ENCODE measurements around the gene GMIP.
A peak's percentile ranks its signal among the peaks of the same experiment; 100 is the strongest.
"Not testable (repeated sequence)": the region's sequence is repeated elsewhere in the genome, so short reads cannot be mapped to it uniquely, and the experiment has no call there.

Gene GMIP, protein sequence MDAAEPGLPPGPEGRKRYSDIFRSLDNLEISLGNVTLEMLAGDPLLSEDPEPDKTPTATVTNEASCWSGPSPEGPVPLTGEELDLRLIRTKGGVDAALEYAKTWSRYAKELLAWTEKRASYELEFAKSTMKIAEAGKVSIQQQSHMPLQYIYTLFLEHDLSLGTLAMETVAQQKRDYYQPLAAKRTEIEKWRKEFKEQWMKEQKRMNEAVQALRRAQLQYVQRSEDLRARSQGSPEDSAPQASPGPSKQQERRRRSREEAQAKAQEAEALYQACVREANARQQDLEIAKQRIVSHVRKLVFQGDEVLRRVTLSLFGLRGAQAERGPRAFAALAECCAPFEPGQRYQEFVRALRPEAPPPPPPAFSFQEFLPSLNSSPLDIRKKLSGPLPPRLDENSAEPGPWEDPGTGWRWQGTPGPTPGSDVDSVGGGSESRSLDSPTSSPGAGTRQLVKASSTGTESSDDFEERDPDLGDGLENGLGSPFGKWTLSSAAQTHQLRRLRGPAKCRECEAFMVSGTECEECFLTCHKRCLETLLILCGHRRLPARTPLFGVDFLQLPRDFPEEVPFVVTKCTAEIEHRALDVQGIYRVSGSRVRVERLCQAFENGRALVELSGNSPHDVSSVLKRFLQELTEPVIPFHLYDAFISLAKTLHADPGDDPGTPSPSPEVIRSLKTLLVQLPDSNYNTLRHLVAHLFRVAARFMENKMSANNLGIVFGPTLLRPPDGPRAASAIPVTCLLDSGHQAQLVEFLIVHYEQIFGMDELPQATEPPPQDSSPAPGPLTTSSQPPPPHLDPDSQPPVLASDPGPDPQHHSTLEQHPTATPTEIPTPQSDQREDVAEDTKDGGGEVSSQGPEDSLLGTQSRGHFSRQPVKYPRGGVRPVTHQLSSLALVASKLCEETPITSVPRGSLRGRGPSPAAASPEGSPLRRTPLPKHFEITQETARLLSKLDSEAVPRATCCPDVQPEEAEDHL

DNA sequence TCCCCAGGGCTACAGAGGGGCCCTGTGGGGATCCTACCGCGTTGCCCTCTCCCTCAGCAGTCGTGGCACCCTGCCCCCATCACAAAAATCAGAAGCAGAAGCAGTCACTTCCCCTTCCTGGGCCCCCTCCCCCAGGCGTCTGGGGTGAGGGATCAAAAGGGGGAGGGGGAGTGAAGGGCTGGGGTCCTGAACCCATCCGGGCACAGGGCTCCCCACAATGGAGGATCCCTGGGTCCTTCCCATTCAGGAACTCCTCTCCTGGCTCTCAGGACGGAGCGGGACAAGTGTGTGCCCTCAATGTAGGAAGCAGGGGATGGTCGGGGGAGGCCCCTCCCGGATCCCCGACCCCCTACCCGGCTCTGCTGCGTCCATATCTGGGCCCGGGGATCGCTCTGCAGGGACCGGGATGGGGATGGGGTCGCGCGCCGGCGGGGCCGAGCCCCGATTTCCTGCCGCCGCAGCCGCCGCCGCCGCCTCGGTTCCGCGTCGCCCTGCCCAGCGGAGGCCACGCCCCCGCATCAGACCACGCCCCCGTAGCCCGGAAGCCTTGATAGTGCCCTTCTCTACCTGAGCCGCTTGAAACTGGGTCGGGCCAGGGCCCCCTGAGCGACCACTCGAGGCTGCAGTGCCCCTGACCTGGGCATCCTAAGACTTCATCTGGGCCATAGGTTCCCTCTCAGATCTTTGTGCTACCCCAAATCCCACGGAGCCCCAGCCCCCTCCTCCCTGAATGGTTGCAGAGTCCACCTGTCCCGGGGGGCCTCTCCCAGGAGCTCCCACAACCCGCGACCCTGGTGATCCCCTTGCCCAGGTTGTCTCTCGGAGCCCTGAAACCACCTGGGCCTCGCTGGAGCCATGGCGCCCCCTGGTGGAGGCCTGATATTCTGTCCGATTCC lies at the start of gene GMIP:
TSS of gene GMIP (minus strand) at position 500 of the 896 bp plus-strand sequence. CDS start at position 372, 128 bp downstream.
- DNase-seq (ENCODE audit: low read depth in 2 of 2) = peak; percentile 63 to 84

DNA sequence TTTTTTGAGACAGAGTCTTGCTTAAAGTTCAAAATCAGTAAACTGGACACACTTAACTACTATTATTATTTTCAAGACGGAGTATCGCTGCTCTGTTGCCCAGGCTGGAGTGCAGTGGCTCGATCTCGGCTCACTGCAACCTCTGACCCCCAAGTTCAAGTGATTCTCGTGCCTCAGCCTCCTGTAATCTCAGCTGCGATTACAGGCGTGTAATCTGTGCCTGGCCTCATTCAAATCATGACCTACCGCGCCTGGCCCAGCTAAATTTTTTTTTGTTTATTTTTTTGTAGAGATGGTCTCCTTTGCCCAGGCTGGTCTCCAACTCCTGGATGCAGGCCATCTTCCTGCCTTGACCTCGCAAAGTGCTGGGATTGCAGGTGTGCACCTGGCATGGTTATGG lies 48.2 kb upstream of the GMIP start:
- no peak for DNase-seq (ENCODE audit: low read depth in 2 of 2)

DNA sequence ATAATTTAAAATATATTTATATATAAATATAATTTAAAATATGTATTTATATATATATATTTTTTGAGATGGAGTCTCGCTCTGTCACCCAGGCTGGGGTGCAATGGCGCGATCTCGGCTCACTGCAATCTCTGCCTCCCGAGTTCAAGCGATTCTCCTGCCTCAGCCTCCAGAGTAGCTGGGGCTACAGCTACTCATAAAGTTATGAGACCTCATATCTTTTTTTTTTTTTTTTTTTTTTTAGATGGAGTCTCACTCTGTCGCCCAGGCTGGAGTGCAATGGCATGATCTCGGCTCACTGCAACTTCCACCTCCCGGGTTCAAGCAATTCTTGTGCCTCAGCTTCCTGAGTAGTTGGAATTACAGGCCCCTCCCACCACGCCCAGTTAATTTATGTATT lies 45.6 kb upstream of the GMIP start:
- DNase-seq (ENCODE audit: low read depth in 2 of 2) = not testable (repeated sequence)

DNA sequence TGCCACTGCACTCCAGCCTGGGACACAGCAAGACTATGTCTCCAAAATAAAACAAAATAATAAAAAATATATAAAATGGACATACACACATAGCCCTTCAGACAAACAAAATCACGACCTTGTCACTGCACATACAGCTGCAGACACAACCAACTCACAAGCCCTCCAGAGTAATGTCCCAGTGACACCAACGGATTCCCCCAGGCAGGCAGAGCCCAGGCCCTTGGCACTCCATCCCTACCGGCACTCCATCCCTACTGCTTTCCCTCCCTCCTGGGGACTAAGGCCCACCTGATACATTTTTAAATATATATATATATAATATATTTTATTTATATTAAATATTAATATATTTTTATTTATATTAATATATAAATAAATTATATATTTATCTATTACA lies 43.6 kb upstream of the GMIP start:
- DNase-seq (ENCODE audit: low read depth in 2 of 2) = no peak

DNA sequence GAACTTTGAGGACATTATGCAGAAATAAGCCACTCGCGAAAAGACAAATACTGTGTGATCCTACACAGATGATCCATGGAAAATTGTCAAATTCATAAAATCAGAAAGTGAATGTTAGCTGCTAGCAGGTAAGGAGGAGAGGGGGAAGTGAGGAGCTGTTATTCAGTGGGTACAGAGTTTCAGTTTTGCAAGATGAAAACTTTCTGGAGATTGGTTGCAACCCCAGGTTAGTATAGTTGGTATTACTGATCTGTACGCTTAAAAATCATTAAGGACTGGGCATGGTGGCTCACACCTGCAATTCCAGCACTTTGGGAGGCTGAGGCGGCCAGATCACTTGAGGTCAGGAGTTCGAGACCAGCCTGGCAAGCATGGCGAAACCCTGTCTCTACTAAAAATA lies 43.1 kb upstream of the GMIP start:
- DNase-seq (ENCODE audit: low read depth in 2 of 2) = no peak

DNA sequence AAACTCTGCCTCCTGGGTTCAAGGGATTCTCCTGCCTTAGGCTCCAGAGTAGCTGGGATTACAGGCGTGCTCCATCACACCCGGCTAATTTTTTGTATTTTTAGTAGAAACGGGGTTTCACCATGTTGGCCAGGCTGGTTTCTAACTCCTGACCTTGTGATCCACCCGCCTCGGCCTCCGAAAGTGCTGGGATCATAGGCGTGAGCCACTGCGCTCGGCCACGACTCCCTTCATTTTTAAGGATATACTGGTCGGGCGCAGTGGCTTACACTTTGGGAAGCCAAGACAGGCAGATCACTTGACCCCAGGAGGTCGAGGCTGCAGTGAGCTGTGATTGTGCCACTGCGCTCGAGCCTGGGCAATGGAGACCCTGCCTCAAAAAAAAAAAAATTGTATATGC lies 42.7 kb upstream of the GMIP start:
- DNase-seq (ENCODE audit: low read depth in 2 of 2) = not testable (repeated sequence)

DNA sequence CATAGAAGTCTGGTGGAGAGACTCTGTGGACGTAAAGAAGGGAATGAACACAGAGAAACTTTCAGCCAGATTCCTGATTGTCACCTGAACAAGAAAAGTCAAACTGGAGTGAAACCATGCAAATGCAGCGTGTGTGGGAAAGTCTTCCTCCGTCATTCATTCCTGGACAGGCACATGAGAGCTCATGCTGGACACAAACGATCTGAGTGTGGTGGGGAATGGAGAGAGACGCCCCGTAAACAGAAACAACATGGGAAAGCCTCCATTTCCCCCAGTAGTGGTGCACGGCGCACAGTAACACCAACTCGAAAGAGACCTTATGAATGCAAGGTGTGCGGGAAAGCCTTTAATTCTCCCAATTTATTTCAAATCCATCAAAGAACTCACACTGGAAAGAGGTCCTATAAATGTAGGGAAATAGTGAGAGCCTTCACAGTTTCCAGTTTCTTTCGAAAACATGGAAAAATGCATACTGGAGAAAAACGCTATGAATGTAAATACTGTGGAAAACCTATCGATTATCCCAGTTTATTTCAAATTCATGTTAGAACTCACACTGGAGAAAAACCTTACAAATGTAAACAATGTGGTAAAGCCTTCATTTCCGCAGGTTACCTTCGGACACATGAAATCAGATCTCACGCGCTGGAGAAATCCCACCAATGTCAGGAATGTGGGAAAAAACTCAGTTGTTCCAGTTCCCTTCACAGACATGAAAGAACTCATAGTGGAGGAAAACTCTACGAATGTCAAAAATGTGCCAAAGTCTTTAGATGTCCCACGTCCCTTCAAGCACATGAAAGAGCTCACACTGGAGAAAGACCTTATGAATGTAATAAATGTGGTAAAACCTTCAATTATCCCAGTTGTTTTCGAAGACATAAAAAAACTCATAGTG lies 36.0 kb upstream of the GMIP start:
- DNase-seq (ENCODE audit: low read depth in 2 of 2) = no peak

DNA sequence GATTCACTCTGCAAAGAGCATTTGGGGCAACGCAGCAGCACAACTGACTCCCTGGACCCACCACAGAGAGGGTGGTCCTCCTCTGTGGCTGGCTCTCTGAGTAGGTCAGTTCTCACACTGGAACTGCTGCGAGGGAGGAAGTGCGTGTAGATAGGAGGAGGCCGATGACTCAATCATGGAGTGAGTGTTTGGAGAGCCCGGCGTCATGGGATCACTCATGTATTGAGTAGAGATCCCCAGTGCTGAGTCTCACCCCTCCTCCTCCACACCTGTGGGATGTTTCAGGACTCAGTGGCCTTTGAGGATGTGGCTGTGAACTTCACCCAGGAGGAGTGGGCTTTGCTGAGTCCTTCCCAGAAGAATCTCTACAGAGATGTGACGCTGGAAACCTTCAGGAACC lies 34.1 kb upstream of the GMIP start:
- DNase-seq (ENCODE audit: low read depth in 2 of 2) = no peak

DNA sequence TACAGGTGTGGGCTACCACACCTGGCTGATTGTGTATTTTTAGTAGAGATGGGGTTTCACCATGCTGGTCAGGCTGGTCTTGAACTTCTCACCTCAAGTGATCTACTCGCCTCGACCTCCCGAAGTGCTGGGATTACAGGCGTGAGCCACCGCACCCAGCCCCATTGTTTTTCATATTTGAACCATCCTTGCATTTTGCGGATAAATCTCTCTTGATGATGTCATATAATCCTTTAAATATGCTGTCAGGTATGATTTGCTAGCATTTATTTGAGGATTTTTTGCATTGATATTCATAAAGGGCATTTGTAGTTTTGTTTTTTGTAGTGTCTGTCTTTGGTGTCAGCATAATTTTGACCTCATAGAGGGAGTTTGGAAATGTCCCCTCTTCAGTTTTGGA lies 30.9 kb upstream of the GMIP start:
- no peak for DNase-seq (ENCODE audit: low read depth in 2 of 2)

DNA sequence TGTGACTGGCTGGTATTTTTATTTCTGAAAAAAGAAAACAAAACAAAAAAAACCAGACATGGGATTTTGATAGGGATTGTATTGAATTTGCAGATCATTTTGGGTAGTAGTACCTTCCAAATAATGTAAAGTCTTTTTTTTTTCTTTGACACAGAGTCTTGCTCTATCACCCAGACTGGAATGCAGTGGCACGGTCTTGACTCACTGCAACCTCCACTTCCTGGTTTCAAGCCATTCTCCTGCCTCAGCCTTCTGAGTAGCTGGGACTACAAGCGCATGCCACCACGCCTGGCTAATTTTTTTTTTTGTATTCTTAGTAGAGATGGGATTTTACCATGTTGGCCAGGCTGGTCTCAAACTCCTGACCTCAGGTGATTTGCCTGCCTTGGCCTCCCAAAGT lies 29.4 kb upstream of the GMIP start:
- no peak for DNase-seq (ENCODE audit: low read depth in 2 of 2)

DNA sequence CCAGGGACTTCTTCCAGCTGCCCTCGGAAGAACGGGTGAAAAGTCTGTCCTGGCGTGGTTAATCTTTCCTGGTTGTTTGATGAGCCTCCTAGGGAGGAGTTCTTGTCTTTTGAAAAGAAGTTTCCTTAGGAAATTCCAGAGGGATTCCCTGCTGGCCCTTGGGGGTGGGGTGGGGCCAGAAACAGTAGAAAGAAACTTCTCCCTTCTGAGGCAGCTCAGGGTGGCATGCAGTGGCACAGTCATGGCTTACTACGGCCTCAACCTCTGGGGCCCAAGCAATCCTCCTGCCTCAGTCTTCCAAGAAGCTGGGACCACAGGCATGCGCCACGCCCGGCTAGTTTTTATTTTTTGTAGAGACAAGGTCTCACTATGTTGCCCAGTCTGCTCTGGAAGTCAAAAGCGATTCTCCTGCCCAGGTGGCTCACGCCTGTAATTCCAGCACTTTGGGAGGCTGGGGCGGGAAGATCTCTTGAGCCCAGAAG lies 26.7 kb upstream of the GMIP start:
- no peak for DNase-seq (ENCODE audit: low read depth in 2 of 2)

DNA sequence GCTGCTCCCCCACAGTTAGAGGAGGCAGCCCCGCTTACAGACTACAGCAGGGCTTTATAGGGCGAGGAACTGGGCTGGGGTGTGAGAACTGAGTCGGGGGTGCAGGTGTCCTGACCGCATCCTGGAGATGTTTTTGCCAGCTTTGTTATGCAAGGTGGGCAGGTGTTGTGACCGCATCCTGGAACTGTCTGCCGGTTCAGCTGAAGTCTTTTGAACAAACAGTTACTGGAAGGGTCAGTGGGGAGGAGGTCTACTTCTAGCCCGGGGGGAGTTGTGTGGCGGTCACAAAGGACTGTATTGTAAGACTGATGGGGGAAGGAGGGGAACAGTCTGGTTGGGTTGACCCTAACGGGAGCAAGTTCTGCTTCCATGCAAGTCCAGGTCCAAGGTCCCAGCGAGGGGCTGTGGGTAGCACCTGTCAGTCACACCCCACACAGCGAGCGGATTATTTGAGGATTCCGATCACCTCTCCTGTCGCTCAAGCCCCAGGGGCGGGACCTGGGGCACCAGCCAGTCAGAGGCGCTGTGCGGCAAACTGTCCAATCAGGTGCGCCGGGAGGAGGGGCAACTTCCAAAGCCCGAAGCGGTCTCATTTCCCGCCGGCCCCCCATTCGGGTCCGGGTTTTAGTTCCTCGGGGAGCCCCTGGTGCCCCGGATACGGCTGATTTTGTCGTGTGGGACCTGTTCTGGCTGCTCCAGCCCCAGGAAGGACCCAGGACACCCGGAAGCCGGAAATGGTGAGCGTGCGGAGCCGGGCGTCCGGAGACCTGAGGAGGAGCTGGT lies 25.0 kb upstream of the GMIP start, which contains the start of gene ZNF101:
TSS of gene ZNF101 (plus strand) at position 610 of the 783 bp plus-strand sequence. CDS start at position 735, 125 bp downstream.
- peak; percentile 90 to 96 for DNase-seq (ENCODE audit: low read depth in 2 of 2)

DNA sequence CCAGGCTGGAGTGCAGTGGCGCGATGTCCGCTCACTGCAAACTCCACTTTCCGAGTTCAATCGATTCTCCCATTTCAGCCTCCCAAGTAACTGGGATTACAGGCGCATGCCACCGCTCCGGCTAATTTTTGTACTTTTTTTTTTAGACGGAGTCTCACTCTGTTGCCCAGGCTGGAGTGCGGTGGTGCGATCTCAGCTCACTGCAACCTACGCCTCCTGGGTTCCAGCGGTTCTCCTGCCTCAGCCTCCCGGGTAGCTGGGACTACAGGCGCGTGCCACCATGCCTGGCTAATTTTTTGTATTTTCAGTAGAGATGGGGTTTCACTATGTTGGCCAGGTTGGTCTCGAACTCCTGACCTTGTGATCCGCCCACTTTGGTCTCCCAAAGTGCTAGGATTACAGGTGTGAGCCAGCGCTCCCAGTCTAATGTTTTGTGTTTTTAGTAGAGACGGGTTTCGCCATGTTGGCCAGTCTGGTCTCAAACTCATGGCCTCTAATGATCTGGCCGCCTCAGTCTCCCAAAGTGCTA lies 22.0 kb upstream of the GMIP start:
- DNase-seq (ENCODE audit: low read depth in 2 of 2) = not testable (repeated sequence)

DNA sequence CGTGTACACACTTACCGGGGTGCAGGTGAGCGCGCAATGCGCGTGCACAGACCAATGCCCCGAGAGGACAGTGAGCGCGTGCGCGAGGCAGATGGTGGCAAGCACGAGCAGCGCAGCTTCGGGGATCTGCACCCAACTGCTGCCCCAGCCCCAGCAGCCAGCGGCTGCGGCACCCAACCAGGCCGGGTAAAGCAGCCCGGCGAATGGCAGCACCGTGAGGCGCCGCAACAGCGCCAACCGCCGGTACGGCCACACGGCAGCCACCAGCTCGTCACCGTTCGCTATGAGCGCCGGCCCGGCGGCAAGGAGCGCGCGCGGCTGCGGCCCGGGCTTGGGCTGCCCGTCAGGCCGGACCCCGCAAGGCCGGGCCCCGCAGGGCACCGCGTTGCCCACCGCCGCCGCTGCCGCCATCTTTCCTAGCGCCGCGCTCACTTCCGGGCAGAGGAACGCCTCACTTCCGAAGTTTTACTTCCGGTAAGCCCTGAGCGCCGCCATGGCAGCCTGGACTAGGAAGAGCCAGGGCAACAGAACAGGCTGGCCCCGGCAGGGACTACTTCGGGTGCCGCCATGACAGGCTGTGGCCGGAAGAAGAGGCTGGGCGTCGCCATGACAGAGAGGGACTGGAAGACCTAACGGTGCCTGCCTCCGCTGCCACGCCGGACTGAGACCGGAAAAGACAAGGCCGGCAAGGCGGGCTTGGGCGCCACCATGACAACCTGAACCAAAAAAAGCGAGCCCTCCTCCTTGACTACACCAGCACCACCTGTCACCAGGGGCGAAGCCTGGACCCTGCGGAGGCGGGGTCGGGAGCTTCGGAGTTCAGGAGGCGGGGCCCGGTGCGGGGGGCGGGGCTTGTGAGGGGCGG lies 20.0 kb upstream of the GMIP start, which contains the start of gene ATP13A1:
TSS of gene ATP13A1 (minus strand) at position 421 of the 865 bp plus-strand sequence. CDS start at position 411, 10 bp downstream.
- DNase-seq (ENCODE audit: low read depth in 2 of 2) = peak; percentile 85 to 86

DNA sequence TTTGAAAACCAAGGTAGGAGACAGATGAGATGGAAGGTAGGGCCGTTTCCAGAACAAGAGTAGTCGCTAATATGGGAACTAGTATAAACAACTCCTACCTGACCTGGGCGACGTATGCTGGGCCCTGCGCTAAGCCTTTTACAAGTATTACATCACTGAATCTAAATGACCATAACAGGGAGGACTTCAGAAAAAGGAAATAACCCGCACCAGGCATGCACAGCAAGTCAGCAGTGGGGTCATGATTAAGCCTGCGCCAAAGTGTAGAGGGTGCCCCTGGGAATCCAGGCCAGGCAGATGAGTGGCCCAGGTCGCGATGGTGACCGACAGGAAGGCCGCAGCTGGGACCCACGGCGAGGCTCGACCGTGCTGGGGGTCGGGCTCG lies 19.4 kb upstream of the GMIP start:
- no peak for DNase-seq (ENCODE audit: low read depth in 2 of 2)

DNA sequence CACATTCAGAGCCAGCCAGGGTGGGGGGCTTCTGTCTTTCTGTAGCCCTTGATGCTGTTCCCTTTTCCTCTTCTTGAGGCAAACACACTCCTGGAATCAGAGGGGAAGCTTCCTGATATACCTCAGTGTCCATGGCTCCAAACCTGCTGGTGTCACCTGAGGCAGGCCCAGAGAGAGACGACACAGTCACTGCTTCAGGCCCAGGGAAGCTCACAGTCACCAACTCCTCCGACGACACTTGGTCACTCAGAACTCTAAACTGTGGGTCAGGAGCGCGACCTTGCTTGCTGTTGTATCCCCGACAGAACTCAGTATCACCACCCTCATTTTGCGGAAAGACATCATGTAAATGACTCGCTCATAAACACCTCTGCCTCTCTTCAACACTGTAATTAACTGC lies 18.9 kb upstream of the GMIP start:
- DNase-seq (ENCODE audit: low read depth in 2 of 2) = no peak

DNA sequence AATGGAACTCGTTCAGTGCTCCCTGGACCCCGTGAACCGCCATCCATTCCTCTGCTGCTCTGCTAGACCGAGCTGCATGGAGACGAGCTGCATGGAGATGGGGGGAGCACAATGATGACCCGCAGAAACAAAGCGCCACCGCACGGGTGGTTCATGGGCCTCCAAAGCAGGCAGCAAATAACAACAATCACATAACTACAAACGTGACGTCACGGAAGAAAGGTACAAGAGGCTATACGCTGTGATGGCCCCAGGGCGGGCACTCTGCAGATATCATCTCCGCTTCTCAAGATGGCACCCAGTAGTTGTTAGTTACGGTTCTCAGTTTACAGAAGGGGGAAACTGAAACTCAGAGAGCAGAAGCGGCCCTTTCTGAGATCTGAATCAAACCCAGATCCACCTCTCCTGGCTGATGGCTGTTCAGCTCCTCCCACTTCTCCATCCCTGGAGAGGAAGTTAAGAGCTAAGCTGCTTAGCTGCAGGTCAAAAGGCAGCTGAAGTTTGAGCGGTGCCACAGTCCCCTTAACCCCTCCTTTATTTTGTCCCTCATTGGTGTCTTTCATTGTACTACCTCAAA lies 18.3 kb upstream of the GMIP start:
- no peak for DNase-seq (ENCODE audit: low read depth in 2 of 2)

Measured in stimulated activated CD4-positive, alpha-beta T cell treated with anti-CD3 and anti-CD28 coated beads, Interleukin-12 subunit alpha, Interleukin-12 subunit beta, amount 100 ng/mL, for 24 hours (primary cell).